Hindlimb muscle (tissue), 1 donor: ENCODE measurements around the gene BCL10. TPM values are rescaled to one million over a fixed set of nuclear protein-coding genes. Genes with fewer than 3 reads are reported as not detected.

ENCODE experiments used
- DNase-seq: peaks from one replicate; pipeline ENCODE4 v3.0.0-alpha.2; 2013
- polyA plus RNA-seq: library from polyadenylated mRNA; unstranded; fragments of 120-200 nt; gene quantifications from one replicate; pipeline ENCODE4 v1.2.1, GENCODE V29; 2013; ENCODE audit not compliant: insufficient read length

The BCL10 gene
- polyA plus RNA-seq = 9.5 TPM

DNA sequence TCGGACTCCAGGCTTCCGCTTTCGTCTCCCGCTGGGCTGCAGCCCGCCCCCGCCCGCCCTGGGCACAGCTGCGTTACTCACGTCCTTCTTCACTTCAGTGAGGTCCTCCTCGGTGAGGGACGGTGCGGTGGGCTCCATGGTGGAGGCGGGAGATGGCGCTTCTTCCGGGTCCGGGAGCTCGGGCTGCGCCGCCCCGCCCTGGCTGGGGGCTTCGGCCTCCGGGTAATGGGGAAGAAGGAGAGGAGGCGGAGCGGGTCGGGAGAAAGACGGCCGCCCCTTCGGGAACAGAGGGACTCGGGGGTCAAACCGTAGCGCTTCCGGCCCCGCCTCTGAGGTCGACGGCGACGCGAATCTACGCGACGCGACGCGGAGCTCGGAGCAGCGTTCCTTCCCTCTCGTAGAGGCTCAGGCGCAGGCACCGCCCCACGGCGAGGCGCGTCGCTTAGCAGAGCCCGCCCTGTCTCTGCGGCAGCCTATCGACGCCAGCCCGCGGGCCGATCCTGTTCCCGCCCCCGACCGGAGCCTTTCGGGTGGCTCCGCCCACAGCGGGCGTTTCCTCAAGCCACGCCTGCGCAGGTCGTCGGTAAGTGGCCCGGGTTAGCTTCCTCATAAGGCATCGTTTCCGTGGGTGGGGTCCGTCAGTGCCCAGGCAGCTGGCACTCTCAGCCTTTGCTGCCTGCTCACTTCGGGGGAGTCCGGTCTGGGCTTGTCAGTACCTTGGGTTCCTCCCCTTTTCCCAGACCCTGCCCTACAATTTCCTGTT is at the start of gene BCL10:
BCL10 (minus strand) TSS at position 418 of the 763 bp plus-strand sequence; CDS start at position 138, 280 bp downstream.
- peak; percentile 99 for DNase-seq

DNA sequence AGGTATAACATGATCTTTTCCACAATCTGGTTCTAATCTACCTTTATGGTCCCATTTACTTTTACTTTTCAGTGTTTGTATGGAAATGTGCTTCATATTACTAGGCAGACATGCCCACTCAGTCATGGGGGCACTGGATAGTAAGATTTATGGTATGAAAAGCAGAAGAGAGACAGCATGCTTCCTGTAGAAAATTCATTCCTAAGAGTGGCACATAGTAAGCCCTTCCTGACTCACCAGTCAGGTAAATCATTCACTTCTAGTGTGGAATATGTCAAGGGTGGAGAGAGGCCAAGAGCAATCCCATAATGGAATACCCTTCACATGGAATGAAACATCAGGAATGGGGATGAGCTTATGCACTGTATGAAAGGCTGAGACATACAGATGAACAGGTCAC is 49.5 kb upstream of the BCL10 start:
- no peak for DNase-seq

DNA sequence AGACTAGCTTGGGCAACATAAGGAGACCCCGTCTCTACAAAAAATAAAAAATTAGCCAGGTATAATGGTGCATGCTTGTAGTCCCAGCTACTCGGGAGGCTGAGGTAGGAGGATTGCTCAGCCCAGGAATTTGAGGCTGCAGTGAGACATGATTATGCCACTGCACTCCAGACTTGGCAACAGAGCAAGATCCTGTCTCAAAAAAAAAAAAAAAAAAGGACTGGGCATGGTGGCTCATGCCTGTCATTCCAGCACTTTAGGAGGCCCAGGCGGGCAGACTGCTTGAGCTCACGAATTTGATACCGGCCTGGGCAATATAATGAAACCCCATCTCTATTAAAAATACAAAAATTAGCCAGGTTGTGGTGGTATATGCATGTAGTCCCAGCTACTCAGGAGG is 47.3 kb upstream of the BCL10 start:
- no peak for DNase-seq

DNA sequence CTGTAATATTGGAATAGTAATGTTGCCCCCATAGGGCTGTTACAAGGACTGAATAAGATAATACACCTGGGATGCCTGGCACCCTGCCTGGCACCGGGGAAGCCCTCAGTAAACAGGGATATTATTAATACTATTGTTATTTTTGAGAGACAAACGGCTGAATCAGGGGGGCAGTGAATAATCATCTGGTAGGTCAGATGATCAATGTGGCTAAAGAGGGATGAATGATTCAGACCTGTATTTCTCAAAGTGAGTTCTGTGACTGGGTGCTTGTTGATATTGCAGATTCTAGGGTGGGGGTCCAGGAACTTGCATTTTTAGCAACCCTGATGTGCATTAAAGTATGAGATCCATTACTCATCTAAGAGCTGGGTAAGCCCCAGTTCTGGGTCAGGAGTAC is 46.2 kb upstream of the BCL10 start:
- no peak for DNase-seq

DNA sequence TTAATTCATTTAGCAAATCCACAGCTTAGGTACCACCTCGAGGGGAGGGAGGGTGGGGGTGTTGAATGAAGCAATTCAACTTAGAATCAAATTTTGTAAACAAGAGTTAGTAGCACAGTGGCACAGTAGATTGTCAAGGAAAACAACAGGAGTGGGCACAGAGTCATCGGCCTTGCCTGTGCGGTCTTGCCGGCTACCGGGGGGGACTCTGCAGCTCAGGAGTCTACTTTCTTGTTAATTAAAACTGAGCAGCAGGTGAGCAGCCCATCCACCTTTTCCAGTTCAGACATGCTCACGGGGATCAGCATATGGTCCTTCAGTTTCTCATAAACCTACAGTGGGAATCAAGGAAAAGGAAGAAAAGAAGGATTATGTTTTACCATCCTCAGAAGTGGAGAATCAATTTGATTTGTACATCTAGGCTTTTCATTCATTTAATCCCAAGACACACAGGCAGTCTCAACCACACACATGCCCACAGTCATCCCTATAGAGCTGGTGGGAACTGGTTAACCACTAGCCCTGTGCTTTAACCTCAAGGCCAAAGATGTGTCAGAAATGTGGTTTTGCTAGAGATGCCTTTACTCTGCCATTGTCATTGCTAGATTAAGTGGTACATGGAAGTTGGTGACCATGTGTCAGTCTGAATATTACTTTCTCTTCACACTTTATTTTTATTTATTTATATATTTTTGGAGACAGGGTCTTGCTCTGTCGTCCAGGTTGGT is 45.0 kb upstream of the BCL10 start:
- DNase-seq = no peak

DNA sequence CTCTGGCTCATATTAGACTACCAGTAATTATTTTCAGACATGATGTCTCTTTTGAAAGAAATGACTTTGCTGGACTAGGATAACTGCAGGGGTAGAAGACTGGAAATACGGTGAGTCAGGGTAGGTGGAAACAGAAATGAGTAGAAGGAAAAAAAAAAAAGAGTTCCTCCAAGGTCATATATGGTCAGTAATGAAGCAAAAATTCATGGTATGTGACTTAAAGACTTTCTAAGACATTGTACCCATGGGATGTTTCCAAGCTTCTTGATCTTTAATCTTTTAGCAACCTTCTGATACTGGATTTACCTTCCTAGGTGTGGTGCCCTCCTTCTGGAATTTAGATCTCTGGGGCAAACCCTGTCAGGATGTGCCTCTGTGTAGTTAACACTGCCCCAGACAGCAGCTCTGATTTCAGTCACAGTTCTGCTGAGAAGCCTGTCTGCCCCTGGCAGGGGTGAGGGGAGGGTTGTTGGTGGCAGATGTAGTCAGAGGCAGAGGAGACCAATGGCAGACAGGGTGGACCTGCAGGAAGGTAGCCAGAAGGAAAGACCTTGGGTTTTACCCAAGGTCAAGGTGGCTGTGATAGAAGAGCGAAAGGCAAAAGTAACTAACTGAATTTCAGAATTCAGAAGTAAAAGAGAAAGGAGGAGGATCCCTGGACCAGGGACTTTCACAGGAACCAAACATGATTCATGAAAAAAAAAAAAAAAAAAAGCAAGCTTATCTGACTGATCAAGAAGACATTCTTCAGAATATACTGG is 44.1 kb upstream of the BCL10 start:
- DNase-seq = no peak

DNA sequence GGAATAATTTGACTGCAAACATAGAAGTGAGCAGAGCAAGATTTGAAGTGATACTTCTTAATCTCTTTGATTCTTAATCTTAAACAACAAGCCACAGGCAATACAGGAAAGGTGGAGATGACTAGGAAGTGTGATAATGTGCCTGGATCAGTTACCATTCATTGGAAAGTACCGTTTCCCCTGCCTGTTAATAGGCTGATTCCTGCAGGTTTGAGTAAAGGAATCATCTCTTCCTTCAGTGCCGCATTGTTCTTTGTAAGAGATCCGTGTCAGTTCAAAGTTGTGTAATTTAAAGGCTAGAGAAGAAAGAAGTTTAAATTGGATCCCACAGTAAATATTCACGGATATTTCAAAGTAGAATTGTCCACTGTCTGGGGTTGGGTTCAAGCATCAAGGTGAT is 43.5 kb upstream of the BCL10 start:
- no peak for DNase-seq

DNA sequence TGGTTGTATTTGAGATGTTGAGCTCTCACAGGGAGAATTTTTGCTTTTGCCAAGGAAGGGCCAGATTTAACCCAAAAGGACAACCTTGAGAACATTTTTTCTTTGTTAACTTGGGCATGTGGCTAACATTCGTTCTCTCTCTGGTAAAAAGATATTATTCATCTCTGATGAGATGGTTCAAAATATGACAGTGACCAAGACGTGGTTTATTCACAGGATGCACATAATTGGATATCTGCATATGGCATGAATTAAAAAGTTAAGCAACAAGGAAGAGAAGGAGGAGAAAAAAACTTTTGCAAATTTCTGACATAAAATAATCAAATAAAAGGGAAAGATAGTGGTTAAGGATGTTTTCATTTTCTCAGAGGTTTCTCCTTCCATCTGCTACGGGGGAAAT is 43.1 kb upstream of the BCL10 start:
- no peak for DNase-seq

DNA sequence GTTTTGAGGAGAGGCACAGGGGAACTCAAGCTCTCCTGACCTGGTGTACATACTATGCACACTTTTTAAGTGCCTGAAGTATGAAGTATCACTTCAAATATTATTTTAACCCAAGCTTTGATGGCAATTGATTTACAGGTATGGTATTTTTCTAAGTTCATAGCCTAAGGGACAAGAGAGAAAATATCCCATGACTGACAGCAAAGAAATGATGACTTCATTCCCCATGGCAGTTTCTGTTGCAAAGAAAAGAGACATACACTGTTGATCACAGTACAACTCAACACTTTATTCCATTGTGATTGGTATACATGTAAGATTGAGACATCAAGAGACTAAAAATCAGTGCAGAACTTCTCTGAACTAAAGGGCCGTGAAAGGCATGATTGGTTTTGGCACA is 41.8 kb upstream of the BCL10 start:
- no peak for DNase-seq

DNA sequence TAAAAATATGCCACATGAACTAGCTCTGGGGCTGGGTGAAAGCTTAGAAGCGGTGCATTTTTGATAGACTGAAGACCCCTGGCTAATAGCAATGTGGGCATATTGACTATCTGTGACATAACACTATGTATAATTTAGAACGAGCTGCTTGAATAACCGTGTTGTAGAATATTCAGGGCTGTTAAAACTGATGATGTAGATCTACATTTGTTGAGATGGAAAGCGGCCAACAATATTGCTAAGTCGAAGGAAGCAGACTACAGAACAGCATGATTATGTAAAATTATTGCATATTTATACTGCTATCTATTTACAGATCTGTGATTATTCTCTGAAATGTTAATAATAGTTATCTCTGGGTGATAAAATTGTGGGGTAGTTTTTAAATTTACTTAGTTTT is 41.1 kb upstream of the BCL10 start:
- DNase-seq = no peak

DNA sequence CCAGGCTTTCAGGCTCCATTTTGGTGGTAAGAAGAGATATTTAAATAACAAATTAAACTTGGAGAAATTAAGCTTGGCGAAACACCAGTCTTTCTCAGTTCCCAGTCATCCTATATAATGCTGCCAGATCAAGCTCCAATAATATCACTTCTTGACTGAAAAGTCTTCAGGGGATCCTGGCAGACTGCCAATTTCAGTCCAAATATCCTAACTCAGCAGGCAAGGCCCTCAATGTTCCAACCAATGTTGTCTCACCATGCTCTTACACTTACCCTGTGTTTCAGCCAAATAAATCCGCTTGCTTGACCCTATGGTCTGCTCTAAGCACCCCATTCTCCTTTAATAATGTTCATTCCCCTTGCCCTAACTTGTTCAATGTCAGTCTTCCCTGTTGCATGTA is 39.9 kb upstream of the BCL10 start:
- no peak for DNase-seq

DNA sequence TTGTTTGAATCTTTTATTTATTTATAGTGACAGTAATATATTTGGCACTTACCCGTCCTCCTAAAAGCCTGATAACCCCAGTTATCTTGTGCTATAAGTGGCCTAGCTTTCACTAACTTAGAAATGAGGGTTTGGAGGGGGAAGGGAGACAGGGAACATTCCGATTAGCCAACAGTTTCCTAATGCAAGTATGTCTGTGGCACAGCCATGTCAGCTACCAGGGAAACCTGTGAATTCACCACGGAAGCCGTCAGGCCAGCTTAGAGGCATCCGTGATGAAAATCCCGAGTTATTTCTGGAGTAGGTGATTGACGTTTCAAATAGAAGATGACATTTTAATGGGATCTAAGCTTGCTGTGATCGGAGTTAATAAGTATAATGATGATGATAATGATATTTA is 39.4 kb upstream of the BCL10 start:
- no peak for DNase-seq

DNA sequence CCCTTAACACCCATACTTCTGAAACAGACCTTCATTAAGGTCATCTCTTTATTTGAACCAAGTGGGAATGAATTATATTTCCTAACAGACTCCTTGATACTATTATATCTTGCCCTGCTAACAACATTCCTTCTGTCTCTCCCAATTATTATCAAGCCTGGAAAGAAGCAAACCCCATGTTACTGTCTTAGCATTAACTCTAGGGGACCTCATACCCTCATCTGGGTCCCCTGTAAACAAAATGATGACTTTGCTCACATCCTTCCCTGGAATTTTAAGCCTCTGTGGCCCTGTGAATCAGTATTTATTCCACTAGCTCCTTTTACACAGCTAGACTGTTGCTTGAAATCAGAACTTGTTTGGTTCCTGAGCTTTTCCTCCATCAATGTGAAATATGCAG is 38.3 kb upstream of the BCL10 start:
- DNase-seq = no peak

DNA sequence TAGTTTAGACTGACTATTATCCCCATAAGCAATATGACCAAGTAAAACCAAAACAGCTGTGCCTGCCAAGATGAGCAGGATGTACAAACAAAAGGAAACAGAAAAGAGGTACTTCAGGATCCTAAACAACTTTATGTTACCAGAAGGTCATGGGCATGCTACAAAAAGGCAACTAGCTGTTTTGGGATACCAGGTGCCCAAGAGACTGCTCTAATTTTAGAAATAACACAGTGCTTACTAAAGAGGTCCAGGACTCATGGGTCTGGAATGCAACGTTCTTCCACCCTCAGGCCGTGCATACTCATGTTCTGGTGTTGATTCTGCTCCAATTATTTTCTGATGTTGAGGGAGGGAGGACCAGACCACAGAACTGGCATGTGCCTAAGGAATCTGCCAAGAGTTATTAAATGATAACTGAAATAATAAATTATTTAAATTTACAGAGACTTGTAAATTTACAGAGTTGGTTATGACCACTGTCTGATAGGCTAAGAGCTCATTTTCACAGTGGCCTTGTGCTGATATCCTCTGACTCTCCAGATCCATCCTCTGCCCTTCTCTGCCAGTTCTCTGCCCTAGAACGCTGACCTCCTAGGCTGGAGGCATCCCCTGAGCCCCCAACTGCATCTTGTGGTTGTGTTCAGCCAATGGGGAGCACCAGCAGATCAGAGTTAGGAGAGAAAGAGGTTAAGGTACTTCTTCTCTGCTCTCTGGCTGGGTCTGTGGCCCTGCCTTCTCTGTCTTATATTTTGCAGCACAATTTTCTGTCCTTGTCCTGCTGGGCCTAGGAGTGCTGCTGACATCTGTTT is 37.7 kb upstream of the BCL10 start:
- no peak for DNase-seq

DNA sequence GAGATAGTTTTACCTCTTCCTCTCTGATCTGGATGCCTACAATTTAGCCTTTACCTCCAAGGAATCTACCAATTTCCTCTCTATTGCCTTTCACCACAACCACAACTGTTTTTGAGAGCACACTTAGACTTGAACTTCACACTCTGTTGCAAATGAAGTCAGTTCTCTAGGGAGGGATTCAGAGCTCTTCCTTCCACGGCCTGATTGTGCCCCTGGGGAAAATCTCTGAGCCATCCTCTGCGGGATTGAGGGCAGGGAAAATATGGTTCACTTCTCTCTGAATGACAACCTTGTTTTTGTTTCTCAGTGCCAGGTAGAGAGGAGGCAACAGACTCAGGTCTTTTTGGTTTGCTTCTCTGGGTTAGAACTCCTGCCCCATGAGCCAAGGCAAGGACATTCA is 35.4 kb upstream of the BCL10 start:
- no peak for DNase-seq

DNA sequence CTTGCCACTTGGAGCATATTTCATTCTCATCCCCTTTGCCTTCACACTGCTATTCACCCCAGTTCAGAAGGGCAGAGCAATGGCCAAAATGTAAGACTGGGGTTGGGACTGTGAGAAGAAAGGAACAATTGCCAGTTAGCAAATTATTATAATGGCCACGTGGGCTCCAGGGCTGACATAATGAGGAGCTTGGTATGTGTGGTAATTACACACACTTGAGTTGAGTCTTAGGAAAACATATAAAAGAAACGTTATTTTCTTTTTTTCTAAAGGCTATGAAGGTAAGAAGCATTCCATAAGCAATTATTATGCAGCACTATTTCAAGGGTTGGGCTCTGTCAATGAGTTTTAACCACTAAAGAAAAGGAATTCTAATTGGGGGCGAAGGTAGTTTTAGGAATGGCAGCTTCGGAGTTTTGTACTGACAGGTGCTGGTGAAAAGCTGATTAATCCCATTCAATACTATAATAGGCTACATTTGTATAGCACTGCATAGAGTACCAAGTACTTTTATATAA is 32.5 kb upstream of the BCL10 start:
- no peak for DNase-seq

DNA sequence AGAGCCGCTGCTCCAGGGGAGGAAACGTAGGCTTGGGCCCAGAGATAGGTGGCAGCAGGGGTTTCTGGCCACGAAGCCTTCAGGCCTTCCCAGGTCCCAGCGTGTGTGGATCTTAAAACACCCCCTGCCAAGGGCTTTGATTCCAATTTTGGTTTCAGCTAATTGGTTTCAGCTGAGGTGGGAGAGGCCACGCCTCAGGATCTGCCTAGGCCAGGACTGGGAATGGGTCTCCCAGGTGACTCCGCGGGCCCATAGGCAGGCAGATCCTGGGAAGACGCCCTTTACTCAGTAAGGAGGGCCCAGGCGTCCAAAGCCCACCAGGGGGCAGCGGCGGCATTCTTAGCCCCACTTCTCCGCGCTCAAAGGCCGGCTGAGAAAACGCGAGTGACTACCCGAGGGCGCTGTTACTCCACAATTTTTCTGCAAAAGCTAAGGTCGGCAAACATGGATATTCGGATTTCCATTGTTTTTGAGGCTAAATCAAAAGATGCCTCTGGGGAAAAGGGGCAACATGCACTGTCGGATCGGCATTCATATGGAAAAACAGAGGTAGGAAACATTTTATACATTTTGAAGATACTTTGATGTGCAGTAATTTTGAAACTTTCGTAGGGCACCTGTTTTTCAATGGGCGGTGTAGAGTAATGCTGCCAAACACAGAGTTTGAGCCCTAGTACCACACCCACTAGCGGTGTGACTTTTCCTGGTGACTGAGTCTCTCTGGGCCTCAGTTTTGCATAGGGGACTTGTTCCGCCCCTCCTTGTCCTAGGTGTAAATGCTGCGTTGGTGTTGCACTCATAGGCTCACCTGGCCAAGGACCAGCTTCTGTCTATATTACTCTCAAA is 31.8 kb upstream of the BCL10 start:
- peak; percentile 89 for DNase-seq

DNA sequence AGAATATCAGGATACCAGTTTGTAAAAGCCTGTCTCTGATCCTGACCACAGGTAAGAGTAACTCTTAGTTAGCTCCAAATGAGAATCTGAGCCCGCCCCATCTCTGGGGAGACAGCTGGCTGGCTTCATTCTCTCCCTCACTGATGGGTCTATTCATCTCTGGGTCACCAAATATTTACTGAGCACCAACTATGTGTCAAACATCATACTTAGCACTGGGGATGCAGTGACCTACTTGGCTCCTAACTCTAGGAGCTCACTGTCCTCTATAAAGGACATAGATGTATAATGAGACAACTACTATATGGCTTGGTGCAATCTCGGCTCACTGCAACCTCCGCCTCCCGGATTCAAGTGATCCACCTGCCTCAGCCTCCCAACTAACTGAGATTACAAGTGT is 29.8 kb upstream of the BCL10 start:
- DNase-seq = no peak

DNA sequence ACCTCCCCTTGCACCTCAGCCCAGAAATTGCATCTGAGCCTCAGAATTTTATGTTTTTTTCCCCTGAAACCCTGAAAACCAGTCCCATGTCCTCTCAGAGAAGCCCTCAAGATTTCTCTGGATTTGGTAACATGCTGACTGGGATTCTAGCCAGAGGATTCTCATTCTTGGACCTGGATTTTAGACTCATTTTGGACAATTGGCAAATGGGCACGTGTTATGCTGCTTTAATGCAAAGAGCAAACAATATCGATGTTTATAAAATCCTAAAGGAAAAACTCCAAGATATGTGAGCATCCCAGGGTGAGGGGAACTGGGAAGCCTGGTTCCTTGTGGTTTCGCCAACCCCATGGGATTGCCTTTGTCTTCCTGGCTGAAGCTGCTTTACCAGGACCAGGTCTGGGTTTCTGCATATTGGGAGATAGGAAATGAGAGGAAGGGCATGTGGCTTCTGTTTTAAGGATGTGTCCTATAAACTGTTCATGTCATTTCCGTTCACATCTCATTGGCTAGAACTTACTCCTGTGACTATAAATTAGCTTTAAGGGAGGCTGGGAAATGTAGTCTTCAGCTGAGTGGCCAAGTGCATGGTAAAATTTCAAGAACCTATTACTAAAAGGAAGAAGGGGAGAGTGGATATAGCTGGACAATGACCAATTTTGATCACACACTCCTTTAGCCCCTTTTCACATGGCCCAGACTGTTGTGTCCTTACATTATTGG is 27.2 kb upstream of the BCL10 start:
- DNase-seq = no peak

DNA sequence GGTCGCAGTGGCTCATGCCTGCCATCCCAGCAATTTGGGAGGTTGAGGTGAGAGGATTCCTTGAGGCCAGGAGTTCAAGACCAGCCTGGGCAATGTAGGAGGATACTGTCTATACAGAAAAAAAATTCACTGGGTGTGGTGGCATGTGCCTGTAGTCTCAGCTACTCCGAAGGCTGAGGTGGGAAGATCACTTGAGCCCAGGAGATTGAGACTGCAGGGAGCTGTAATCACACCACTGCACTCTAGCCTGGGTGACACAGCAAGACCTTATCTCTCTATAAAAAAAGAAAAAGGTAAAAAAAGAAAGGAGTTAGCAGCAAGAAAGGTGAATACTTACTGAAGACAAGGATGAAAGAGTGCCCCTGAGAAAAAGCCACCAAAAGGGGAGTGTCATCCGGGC is 23.7 kb upstream of the BCL10 start:
- DNase-seq = no peak
